GM19452 (cell line): ENCODE results near the gene ZNF621.
A peak's percentile ranks its signal among the peaks of the same experiment; 100 is the strongest.
"Not testable (repeated sequence)": the region's sequence is repeated elsewhere in the genome, so short reads cannot be mapped to it uniquely, and the experiment has no call there.

Experiments used
- ATAC-seq: cut with Tn5 transposase; IDR thresholded peaks from one replicate; pipeline ENCODE4 v1.9.1; 2021; ENCODE audit not compliant: unreplicated experiment

The ZNF621 gene

GRCh38 chr3:40532252-40532651 is 7.5 kb downstream of the ZNF621 start:
- no peak for ATAC-seq

- no peak for ATAC-seq
These were observed 9.5 kb downstream of the ZNF621 start for GRCh38 chr3:40534283-40534682.

GRCh38 chr3:40546816-40547215 is 22.1 kb downstream of the ZNF621 start:
- ATAC-seq, result no peak

- no peak for ATAC-seq
These were observed 25.4 kb downstream of the ZNF621 start for GRCh38 chr3:40550167-40550566.

GRCh38 chr3:40557575-40558161 is 32.9 kb downstream of the ZNF621 start:
- ATAC-seq, result peak; percentile 67

- not testable (repeated sequence) for ATAC-seq
These were observed 37.7 kb downstream of the ZNF621 start for GRCh38 chr3:40562482-40562881.

GRCh38 chr3:40565629-40566028 is 40.9 kb downstream of the ZNF621 start:
- ATAC-seq, result not testable (repeated sequence)

- ATAC-seq, result no peak
These were observed 41.9 kb downstream of the ZNF621 start for GRCh38 chr3:40566694-40567093.

GRCh38 chr3:40572588-40572987 is 47.8 kb downstream of the ZNF621 start:
- ATAC-seq, result no peak

- ATAC-seq, result no peak
These were observed 49.3 kb downstream of the ZNF621 start for GRCh38 chr3:40574050-40574449.

GRCh38 chr3:40574661-40575060 is 49.9 kb downstream of the ZNF621 start:
- ATAC-seq, result no peak

- ATAC-seq, result no peak
These were observed 51.6 kb downstream of the ZNF621 start for GRCh38 chr3:40576396-40576795.

GRCh38 chr3:40580494-40581091 is 55.8 kb downstream of the ZNF621 start:
- no peak for ATAC-seq

- ATAC-seq, result no peak
These were observed 56.4 kb downstream of the ZNF621 start for GRCh38 chr3:40581166-40581565.

- ATAC-seq, result no peak
These were observed 57.8 kb downstream of the ZNF621 start for GRCh38 chr3:40582401-40583027.

- no peak for ATAC-seq
These were observed 58.9 kb downstream of the ZNF621 start for GRCh38 chr3:40583691-40584090.

GRCh38 chr3:40584625-40585189 is 59.9 kb downstream of the ZNF621 start:
- peak; percentile 57 for ATAC-seq

- ATAC-seq, result no peak
These were observed 60.7 kb downstream of the ZNF621 start for GRCh38 chr3:40585381-40586016.

- no peak for ATAC-seq
These were observed 62.1 kb downstream of the ZNF621 start for GRCh38 chr3:40586901-40587300.

- no peak for ATAC-seq
These were observed 63.6 kb downstream of the ZNF621 start for GRCh38 chr3:40588406-40588805.
